HL-60/S4 treated with phorbol 12-myristate 13-acetate at 8.2 ng/mL for 4 days and 3 days (cell line): ENCODE results near the gene CASP8AP2.
"Not testable (repeated sequence)": the region's sequence is repeated elsewhere in the genome, so short reads cannot be mapped to it uniquely, and the experiment has no call there.

ENCODE experiments used
- in situ Hi-C: fragments of 300-500 bp; cut with MboI; formaldehyde crosslinking; loops from 2 replicates; pipeline ENCODE4 v1.15.0; 2022; ENCODE audit warnings: low sequenced_read_pairs

CASP8AP2 gene

DNA sequence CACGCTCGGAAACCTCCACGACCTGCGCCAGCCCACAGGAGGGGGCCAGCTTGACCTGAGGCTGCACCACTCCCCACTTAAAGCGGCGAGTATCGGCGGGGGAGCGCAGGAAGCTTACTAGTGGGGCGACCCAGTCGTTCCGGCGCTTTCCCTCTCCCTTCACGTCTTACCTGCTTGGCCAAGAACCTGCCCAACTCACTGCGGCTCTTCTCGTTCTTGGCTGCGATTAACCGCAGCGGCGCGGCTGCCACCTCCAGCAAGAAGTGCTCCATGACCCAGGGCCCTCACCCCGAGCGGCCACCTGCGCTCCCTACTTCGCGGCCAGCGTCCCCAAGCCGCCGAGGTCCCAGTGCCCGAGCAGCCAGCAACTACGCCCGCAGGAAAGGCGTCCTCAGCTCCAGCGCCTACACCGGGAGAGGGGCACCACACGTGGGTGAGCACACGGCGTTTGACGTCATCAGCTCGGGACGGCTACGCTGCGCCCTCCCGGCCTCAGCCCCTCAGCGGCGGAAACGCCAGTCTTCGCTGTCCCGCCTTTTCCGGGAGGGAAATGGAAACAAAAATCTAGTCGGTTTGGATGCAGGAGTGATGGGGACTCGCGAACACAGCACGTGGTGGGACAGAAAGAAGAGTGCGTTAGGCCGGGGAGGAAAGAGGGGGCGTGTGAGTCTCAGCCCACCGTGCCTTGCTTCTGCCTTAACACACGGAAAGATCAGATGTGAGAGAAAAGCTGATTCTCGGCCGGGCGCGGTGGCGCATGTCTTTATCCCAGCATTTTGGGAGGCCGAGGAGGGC lies 10.1 kb upstream of the CASP8AP2 start, which contains the start of gene MDN1:
Gene MDN1, minus strand, starts transcription at position 459 of the 795 bp plus-strand sequence. Its CDS starts 187 bp downstream, at position 272.
- in situ Hi-C loops, result no loop called here

DNA sequence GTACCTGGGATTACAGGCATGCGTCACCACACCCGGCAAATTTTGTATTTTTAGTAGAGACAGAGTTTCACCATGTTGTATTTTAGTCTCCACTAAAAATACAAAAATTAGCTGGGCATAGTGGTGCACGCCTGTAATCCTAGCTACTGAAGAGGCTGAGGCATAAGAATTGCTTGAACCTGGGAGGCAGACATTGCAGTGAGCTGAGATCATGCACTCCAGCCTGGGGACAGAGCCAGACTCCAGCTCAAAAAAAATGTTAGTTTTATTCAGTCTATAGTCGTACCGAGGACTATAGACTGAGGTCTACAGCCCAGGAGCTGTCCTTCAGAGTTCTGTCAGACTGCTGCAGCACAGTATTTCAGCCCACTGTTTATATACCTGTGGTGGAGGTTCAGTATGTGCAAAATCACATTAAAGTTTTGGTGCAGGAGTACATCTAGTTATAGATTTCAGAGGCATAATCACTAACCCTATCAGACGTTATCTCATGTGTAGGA lies 3.6 kb upstream of the CASP8AP2 start:
- in situ Hi-C loops, result no loop called here

DNA sequence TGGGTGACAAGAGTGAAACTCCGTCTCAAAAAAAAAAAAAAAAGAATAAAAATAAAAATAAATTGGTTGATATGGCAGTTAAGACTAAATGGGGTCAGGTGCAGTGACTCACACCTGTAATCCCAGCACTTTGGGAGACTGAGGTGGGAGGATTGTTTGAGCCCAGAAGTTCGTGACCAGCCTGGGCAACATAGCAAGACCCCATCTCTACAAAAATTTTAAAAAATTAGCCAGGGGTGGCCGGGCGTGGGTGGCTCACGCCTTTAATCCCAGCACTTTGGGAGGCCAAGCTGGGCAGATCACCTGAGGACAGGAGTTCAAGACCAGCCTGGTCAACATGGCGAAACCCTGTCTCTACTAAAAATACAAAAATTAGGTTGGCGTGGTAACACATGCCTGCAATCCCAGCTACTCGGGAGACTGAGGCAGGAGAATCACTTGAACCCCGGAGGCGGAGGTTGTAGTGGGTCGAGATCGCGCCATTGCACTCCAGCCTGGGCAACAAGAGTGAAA lies 1.1 kb upstream of the CASP8AP2 start:
- in situ Hi-C loops, result not testable (repeated sequence)

DNA sequence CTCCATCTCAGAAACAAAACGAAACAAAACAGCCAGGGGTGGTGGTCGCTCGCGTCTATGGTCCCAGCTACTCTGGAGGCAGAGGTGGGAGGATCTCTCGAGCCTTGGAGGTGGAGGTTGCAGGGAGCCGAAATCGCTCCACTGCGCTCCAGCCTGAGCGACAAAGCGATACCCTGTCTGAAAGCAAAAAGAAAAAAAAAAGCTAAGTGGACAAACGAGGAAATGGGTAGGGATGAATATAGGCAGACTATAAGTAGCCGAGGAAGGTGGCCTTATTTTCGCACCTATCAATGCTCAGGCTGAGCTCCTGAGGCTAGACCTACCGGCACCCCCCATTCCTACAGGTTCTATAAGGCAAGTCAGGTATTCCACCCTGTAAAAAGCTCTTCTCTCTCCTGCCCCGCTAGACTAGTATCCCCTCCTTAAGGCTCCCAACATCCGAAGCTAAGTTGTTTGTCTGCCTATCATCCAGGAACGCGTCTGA lies 650 bp upstream of the CASP8AP2 start:
- in situ Hi-C loops, result no loop called here

GRCh38 chr6:89830170-89830809 lies 610 bp downstream of the CASP8AP2 start:
- in situ Hi-C loops, result no loop called here

DNA sequence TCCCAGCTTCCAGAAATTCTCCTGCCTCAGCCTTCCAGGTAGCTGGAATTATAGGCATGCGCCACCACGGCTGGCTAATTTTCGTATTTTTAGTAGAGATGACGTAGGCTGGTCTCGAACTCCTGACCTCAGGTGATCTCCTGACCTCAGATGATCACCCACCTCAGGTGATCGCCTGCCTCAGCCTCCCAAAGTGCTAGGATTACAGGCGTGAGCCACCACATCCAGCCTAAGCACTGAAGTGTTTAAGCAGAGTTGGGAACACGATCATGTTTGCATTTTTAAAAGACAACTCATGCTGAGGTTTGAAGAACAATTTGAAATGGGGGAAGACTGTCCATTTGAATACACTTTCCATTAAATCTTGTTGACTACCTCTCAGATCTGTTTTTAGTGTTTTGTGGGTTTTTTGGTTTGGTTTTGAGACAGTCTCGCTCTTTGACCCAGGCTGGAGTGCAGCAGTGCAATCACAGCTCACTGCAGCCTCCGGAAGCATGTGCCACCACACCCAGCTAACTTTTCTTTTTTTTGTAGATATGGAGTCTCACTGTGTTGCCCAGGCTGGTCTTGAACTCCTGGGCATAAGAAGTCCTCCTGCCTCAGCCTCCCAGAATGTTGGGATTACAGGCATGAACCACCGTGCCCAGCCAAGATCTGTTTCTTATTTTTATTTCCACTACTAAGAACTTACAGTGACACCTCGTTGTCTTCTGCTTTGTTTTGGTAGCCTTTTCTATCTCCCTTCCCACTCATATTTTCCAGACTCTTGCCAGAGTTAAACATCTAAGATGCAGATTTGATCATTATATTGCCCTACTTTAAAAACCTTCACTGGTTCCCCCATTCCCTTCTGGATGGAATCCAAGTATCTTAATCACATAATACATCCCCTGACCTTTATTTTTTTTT lies 5.5 kb downstream of the CASP8AP2 start:
- in situ Hi-C loops, result no loop called here

- in situ Hi-C loops, result no loop called here
Observed at GRCh38 chr6:89836639-89837222, 7.1 kb downstream of the CASP8AP2 start.

DNA sequence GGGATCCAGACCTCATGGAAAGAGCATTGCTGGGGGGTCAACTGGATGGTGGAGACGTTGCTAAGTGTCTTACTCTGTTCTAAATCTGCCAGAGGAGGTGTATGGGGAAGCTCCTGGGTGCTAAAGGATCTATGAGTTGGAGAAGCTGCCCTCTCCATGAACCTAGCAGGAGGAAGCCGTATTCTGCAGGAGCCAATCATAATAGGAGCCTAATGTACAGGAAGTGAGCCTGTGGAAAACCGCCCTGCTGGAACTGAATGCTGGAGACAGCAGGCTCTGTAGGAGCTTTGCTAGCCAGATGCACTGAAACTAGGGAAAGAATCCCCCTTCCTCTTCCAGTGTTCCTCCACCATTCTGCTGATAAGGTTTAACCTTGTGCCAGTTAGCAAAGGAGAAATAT lies 10.9 kb downstream of the CASP8AP2 start:
- in situ Hi-C loops, result no loop called here

GRCh38 chr6:89842228-89842627 lies 12.5 kb downstream of the CASP8AP2 start:
- in situ Hi-C loops, result no loop called here

DNA sequence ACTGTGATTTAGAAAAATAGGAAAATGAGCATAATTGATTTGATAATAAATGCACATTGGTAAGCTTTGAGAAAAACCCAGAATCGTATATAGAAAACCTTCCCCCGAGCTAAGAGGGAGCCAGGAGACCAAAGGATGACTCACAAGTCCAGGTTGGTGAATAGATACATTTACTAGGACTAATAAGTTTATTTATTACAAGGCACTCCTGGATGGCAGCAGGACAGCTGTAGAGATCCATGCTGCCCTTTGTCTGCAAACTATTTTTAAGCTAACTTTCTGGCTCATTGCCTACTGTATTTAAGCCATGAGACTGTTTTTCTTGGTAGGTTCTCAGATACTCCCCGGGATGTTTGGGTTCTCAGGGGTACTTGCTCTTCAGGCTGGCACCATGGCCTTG lies 13.4 kb downstream of the CASP8AP2 start:
- in situ Hi-C loops, result no loop called here

DNA sequence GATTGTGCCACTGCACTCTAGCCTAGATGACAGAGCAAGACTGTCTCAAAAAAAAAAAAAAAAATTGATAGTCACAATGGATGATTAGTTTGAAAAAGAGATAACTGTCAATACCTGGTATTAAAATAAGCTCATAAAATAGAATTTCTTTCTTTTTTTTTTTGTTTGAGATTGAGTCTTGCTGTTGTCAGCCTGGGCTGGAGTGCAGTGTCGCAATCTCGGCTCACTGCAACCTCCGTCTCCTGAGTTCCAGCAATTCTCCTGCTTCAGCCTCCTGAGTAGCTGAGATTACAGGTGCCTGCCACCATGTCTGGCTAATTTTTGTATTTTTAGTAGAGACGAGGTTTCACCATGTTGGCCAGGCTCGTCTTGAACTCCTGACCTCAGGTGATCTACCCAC lies 17.8 kb downstream of the CASP8AP2 start:
- in situ Hi-C loops, result not testable (repeated sequence)

DNA sequence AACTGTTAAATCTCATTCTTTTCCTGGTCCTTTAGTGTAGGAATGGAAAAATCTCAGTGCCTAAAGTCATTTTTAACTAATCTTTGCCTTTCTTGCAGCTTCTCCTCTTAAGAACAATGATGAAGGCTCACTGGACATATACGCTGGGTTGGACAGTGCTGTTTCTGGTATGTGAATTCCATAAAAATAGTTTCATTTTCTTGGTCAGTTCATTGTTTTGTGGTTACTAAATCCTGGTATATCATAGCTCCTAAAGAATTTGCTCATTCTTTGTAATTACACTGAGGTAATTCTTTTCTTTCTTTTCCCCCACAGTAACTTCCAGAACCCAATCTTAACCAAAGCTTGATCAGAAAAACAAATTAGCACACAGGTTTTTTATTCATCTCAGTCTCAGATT lies 23.4 kb downstream of the CASP8AP2 start:
- in situ Hi-C loops, result no loop called here

GRCh38 chr6:89858041-89858440 lies 28.4 kb downstream of the CASP8AP2 start:
- in situ Hi-C loops, result no loop called here

GRCh38 chr6:89859744-89860143 lies 30.1 kb downstream of the CASP8AP2 start:
- in situ Hi-C loops, result no loop called here

GRCh38 chr6:89862273-89862672 lies 32.6 kb downstream of the CASP8AP2 start:
- in situ Hi-C loops, result no loop called here

- in situ Hi-C loops, result no loop called here
Observed at GRCh38 chr6:89862698-89863097, 33.0 kb downstream of the CASP8AP2 start.

- in situ Hi-C loops, result no loop called here
Observed at GRCh38 chr6:89866024-89866678, 36.5 kb downstream of the CASP8AP2 start.

DNA sequence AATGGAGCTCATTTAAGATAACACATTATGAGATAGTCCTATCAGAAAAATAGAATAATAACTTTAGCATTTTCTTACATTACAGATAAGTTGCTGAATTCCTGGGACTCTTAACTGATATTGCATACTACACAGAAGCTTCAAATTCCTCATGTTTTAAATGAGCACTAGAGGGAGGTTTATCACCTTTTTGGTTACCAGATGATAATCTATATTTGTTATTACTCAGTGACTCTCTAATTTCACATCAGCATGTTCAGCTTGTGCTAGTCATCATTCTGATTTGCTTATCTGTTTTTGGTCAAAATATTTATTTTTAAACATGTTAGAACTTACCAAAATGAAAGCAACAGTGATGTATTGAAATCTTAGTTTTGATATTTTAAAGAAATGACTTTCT lies 44.0 kb downstream of the CASP8AP2 start:
- in situ Hi-C loops, result no loop called here

GRCh38 chr6:89874438-89874837 lies 44.8 kb downstream of the CASP8AP2 start:
- in situ Hi-C loops, result no loop called here
